ENCODE results near the gene TMEM52.
"Not testable (repeated sequence)": the region's sequence is repeated elsewhere in the genome, so short reads cannot be mapped to it uniquely, and the experiment has no call there.

Gene TMEM52

DNA sequence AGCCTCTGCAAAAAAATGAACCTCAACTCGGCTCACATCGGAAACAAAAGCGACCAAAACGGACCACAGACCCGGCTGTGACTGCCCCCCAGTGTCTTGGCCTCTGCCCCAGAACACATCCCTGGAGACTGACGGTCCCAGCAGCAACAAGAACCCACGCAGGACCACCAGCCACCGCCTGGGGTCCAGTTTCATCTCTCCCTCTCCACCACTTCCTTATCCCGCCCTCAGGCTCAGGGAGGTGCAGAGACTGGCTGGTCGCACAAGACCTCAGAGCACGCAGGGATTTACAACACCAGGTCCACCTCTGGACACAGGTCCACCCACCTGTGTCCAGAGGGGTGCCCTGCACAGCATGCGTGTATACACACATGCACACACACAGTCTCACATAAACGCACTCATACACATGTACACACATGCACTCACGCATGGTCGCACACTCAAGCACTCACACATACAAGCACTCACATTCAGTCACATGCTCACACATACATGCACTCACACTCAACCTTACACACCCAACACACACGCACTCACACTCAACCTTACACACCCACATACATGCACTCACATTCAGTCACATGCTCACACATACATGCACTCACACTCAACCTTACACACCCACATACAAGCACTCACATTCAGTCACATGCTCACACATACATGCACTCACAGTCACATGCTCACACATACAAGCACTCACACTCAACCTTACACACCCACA is 18.6 kb upstream of the TMEM52 start:
- Histone ChIP-seq H3K36me3 (ENCODE audit: insufficient read depth, low read length) (no peaks in the 10 kb centered on the region), H3K4me3 (ENCODE audit: low read length) (no peak overlapping the region), H3K4me1 (ENCODE audit: control insufficient read depth, insufficient read depth, low read length) (no peaks in the 10 kb centered on the region), H3K4me2 (ENCODE audit: low read length) (no peak overlapping the region), H3K9me3 (replicated peaks; ENCODE audit: low read length) (no peaks in the 10 kb centered on the region), H3K9ac (ENCODE audit: low read depth, low read length) (no peak overlapping the region), H3K27me3 (ENCODE audit: control insufficient read depth, insufficient read depth, low read length) (peaks cover 35% of the 10 kb centered on the region)

DNA sequence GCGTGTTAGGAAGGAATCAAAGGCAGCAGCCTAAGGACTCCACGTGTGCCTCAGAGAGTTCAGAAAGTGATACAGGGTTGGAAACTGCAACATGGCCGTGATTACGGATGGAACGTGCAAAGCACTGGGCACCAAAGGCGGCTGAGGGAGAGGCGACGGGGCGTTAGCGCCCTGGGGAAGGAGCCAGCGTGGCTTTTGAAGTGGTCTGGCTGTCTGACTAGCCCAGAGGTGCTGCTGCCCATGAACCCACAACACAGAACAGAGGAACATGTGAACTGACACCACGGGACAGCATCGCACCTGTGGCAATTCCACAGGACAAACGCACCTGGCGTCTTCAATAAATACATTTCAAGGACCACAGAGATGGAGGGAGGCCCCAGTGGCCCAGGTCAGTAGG is 18.0 kb upstream of the TMEM52 start:
- H3K4me1 ChIP-seq (ENCODE audit: control insufficient read depth, insufficient read depth, low read length): no peaks in the 10 kb centered on the region
- no peak overlapping the region for H3K4me2 ChIP-seq (ENCODE audit: low read length)

DNA sequence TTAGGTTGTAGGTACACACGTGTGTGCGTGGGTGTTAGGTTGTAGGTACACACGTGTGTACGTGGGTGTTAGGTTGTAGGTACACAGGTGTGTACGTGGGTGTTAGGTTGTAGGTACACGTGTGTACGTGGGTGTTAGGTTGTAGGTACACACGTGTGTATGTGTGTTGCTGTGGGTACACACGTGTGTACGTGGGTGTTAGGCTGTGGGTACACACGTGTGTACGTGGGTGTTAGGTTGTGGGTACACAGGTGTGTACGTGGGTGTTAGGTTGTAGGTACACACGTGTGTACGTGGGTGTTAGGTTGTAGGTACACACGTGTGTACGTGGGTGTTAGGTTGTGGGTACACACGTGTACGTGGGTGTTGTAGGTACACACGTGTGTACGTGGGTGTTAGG is 15.8 kb upstream of the TMEM52 start:
- H3K4me3 ChIP-seq (ENCODE audit: low read length); H3K9ac ChIP-seq (ENCODE audit: low read depth, low read length); H3K4me1 ChIP-seq (ENCODE audit: control insufficient read depth, insufficient read depth, low read length); H3K36me3 ChIP-seq (ENCODE audit: insufficient read depth, low read length); H3K9me3 ChIP-seq (replicated peaks; ENCODE audit: low read length); H3K4me2 ChIP-seq (ENCODE audit: low read length): not testable (repeated sequence)
- H3K27me3 ChIP-seq (ENCODE audit: control insufficient read depth, insufficient read depth, low read length): peaks cover 13% of the 10 kb centered on the region

More for the DNA sequence above, 18.0 kb upstream of the TMEM52 start:
- Histone ChIP-seq H3K9me3 (replicated peaks; ENCODE audit: low read length) (no peaks in the 10 kb centered on the region), H3K27me3 (ENCODE audit: control insufficient read depth, insufficient read depth, low read length) (peaks cover 29% of the 10 kb centered on the region), H3K9ac (ENCODE audit: low read depth, low read length) (no peak overlapping the region), H3K36me3 (ENCODE audit: insufficient read depth, low read length) (no peaks in the 10 kb centered on the region), H3K4me3 (ENCODE audit: low read length) (no peak overlapping the region)

DNA sequence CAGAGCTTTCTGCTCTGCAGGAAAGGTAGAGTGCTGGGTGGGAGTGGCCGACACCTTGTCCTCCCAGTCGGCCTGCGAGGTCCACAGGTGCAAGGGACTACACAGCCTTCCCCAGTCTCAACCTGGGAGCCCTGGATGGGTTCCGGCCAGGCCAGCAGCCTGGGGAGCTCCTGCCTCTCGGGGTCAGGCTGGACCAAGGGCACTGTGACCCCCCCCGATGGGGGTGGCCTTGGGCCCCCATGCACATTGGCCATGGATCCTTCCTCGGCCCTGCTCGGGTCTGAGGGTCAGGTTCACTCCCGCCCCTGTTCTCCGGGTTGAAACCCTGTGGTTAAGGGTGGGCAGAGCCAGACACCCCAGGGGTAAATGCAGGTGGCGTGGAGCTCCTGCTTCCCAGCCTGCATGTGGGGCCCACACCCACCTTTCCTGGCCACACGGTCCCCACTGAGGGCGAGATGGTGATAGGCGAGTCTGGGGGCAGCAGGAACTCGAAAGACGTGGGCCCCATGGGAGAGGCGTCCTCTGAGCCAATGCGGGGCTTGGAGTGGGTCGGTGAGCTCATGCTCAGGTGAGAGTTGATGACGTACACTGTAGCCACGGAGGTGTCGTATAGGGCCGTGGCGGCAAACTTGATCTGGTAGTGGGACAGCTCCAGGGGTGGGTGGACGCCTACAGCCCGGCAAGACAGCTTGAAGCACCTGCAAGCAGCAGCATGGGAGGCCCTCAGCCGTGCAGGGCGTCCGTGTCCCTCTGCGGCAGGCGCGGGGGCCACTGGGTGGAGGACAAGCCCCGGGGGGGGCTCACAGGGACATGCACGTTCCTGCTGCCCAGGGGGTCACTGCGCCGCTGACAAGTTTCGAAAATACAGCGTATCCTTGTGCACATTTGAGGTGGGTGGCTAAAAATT is 10.8 kb upstream of the TMEM52 start:
- H3K27me3 ChIP-seq (ENCODE audit: control insufficient read depth, insufficient read depth, low read length): peaks cover 31% of the 10 kb centered on the region
- H3K4me1 ChIP-seq (ENCODE audit: control insufficient read depth, insufficient read depth, low read length): no peaks in the 10 kb centered on the region
- H3K9me3 ChIP-seq (replicated peaks; ENCODE audit: low read length): no peaks in the 10 kb centered on the region
- H3K9ac ChIP-seq (ENCODE audit: low read depth, low read length): no peak overlapping the region
- H3K4me2 ChIP-seq (ENCODE audit: low read length): no peak overlapping the region
- no peaks in the 10 kb centered on the region for H3K36me3 ChIP-seq (ENCODE audit: insufficient read depth, low read length)
- no peak overlapping the region for H3K4me3 ChIP-seq (ENCODE audit: low read length)

DNA sequence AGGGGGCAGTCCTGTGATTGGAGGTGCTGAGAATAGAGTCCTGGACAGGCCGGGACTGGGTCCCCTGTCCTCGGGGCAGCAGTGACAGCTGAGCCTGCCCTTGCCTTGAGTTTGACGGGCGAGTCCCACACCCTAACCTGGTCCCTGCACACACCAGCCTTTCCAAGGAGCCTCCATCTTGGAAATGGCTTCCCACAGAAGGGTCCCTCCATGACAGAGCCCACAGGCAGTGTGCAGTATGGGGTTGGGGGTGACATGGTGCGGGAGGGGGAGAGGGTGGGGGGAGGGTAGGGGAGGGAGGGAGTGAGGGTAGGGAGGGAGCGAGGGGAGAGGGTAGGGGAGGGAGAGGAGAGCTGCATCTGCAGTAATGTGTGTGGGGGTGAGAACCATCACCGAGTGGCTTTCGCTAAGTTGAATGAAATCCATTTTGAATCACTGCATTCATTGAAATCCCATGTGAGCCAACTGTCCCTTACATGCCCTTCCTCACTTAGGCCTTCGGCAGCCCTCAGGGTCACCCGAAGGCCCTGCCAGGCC is 10.1 kb upstream of the TMEM52 start:
- no peaks in the 10 kb centered on the region for H3K9me3 ChIP-seq (replicated peaks; ENCODE audit: low read length)
- H3K4me1 ChIP-seq (ENCODE audit: control insufficient read depth, insufficient read depth, low read length): no peaks in the 10 kb centered on the region
- H3K4me2 ChIP-seq (ENCODE audit: low read length): no peak overlapping the region
- H3K4me3 ChIP-seq (ENCODE audit: low read length): no peak overlapping the region
- H3K9ac ChIP-seq (ENCODE audit: low read depth, low read length): no peak overlapping the region
- H3K36me3 ChIP-seq (ENCODE audit: insufficient read depth, low read length): no peaks in the 10 kb centered on the region
- H3K27me3 ChIP-seq (ENCODE audit: control insufficient read depth, insufficient read depth, low read length): peaks cover 31% of the 10 kb centered on the region

DNA sequence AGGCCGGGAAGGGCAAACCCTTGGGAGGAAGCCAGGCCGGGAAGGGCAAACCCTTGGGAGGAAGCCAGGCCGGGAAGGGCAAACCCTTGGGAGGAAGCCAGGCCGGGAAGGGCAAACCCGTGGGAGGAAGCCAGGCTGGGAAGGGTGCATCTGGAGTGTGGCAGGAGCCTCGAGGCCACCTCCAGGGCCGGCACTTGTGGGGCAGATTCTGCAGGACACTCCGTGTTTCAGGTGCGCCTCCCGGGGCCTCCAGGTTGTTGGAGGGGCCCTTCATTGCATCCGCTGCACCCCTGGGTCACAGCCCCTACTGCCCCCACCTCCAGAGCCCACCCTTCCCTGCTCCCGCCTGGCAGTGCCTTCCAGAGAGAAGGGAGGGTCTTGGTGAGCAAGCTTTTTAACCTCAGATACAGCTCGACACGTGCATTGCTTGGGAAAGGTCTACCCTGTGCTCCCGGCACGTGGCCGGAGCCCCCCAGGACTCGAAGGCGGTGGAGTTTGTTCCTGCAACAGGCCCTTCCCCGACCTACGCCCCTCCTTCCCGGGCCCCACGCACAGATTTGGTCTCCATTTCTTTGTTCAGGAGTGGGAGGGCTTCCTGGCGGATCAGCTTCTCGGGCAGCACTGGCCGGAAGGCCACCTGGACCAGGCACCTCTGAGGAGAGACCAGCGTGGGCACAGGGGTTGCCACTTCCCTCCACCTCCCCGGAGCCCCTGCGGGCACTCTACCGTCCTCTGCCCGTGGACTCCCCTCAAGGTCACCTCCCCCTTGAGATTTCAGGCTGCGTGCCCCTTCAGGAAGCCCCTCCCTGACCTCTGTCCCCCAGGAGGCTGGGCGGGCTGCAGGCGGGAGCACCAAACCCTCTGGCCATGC is 9.4 kb upstream of the TMEM52 start:
- Histone ChIP-seq H3K4me2 (ENCODE audit: low read length) (no peak overlapping the region), H3K9me3 (replicated peaks; ENCODE audit: low read length) (no peaks in the 10 kb centered on the region), H3K4me1 (ENCODE audit: control insufficient read depth, insufficient read depth, low read length) (no peaks in the 10 kb centered on the region), H3K36me3 (ENCODE audit: insufficient read depth, low read length) (no peaks in the 10 kb centered on the region), H3K4me3 (ENCODE audit: low read length) (no peak overlapping the region), H3K9ac (ENCODE audit: low read depth, low read length) (no peak overlapping the region), H3K27me3 (ENCODE audit: control insufficient read depth, insufficient read depth, low read length) (peaks cover 31% of the 10 kb centered on the region)

DNA sequence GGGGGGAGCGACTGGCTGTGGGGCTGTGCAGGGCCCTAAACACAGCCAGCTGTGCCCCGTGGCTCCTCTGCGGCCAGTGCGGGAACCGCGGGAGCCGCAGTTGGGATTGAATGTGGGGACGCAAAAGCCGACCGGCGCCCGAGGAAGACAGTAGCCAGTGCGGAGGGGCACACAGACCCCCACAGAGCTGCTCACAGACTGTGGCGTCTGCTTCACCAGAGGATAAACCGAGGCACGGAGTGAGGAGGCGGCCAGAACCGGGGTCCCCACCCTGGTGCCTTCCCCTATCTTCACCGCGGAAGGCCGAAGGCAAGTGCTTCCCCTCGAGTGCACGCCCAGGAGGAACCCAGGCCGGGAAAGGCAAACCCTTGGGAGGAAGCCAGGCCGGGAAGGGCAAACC is 8.7 kb upstream of the TMEM52 start:
- Histone ChIP-seq H3K4me2 (ENCODE audit: low read length) (no peak overlapping the region), H3K9me3 (replicated peaks; ENCODE audit: low read length) (no peaks in the 10 kb centered on the region), H3K27me3 (ENCODE audit: control insufficient read depth, insufficient read depth, low read length) (peaks cover 31% of the 10 kb centered on the region), H3K4me1 (ENCODE audit: control insufficient read depth, insufficient read depth, low read length) (no peaks in the 10 kb centered on the region), H3K4me3 (ENCODE audit: low read length) (no peak overlapping the region), H3K9ac (ENCODE audit: low read depth, low read length) (no peak overlapping the region), H3K36me3 (ENCODE audit: insufficient read depth, low read length) (no peaks in the 10 kb centered on the region)

DNA sequence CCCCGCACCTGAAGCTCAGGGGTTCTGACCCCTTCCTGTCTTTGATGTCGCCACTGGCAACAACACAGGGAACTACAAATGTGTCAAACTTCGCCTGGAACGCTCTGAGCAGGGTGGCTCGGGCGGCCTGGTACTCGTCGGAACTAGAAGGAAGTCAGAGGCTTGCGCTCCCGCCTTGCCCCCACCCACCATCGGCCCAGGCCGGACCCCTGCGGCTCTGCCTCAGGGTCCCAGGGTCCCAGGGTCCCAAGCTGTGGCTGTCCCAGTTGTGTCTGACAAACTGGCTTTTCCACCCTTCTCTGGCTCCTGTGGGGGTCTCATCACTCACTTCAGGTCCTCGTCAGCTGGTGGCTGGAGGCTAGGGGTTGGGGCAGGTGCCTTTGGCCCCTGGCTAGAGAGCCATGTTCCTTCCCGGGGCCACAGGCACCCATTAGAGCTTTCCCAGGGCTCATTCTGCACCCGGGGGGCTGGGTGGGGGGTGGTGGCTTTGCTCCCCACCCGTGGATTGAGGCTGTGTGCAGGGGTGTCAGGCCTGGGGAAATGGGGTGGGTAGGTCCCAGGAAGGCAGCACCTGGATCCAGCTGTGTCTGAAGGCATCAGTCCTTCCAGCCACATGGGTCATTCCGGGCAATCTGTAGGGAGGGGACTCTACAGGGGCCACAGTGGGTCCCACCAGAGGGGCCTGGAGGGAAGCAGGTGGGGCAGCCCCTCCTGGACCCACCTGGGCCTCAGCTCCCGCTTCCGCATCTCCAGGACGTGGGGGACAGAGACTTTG is 8.0 kb upstream of the TMEM52 start:
- Histone ChIP-seq H3K27me3 (ENCODE audit: control insufficient read depth, insufficient read depth, low read length) (peaks cover 31% of the 10 kb centered on the region), H3K9me3 (replicated peaks; ENCODE audit: low read length) (no peaks in the 10 kb centered on the region), H3K36me3 (ENCODE audit: insufficient read depth, low read length) (no peaks in the 10 kb centered on the region), H3K9ac (ENCODE audit: low read depth, low read length) (no peak overlapping the region), H3K4me1 (ENCODE audit: control insufficient read depth, insufficient read depth, low read length) (no peaks in the 10 kb centered on the region), H3K4me2 (ENCODE audit: low read length) (no peak overlapping the region), H3K4me3 (ENCODE audit: low read length) (no peak overlapping the region)

DNA sequence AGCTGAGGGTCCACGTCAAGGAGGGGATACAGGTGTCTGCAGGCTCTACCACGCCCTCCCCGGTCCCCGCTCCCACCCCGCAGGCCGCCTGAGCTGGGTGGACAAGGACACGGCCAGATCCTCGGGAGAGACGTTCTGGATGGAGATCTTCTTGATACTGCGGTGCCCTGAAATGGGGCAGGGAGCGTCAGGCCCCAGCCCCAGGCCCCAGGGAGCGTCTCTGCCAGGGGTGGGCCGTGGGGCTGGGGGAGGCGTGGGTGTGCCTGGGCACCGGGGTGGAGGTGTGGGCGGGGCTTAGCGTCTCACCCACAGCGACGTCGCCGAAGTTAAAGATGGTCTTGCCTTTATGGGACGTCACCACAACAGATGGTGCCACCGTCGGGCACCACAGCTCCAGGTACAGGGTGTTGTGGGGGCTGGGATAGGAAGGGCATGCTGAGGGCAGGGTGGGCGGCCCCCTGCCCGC is 7.3 kb upstream of the TMEM52 start:
- peaks cover 31% of the 10 kb centered on the region for H3K27me3 ChIP-seq (ENCODE audit: control insufficient read depth, insufficient read depth, low read length)
- H3K4me2 ChIP-seq (ENCODE audit: low read length): no peak overlapping the region
- H3K9me3 ChIP-seq (replicated peaks; ENCODE audit: low read length): no peaks in the 10 kb centered on the region
- H3K4me3 ChIP-seq (ENCODE audit: low read length): no peak overlapping the region
- no peaks in the 10 kb centered on the region for H3K36me3 ChIP-seq (ENCODE audit: insufficient read depth, low read length)
- H3K4me1 ChIP-seq (ENCODE audit: control insufficient read depth, insufficient read depth, low read length): no peaks in the 10 kb centered on the region
- H3K9ac ChIP-seq (ENCODE audit: low read depth, low read length): no peak overlapping the region

DNA sequence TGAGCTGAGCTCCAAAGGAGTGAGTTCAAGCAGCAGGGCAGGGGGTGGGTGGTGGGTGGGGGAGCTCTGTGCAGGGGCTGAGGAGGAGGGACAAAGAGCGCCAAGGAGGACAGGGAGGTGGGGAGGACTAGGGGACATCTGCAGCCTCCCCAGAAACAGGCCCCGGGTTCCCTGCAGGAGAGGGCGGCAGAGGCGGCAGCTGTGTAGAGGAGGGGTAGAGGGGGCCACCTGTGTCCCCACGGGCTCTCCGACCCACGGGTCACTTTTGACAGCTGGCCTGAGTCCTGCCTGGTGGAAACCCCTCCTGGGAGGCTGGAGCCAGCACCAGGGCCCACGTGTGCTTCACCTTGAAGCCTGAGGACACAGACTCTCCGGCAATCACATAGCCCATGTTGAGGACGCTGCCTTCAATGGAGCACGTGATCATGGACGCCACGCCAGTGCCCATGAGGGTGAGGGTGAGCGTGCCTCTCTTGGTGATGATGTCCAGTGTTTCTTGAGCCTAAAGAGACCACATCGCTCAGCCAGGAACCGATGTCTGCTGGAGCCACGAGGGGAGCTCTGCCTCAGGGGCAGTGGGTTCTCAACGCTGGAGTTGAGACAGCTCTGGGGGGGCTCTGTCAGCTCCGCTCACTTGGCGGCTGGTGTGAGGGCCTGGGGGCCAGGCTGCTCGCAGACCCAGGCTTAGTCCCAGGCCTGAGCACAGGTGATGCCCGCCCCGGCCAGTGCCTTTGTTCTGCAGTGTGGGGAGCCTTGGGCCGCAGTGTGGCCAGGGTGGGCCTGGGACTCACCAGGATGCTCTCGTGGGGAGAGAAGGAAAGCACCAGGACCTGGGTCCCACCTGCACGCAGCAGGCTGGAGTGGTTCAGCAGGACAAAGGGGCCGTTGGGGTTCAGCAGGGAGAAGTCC is 6.6 kb upstream of the TMEM52 start:
- peaks cover 31% of the 10 kb centered on the region for H3K27me3 ChIP-seq (ENCODE audit: control insufficient read depth, insufficient read depth, low read length)
- no peaks in the 10 kb centered on the region for H3K4me1 ChIP-seq (ENCODE audit: control insufficient read depth, insufficient read depth, low read length)
- H3K4me3 ChIP-seq (ENCODE audit: low read length): no peak overlapping the region
- H3K9me3 ChIP-seq (replicated peaks; ENCODE audit: low read length): no peaks in the 10 kb centered on the region
- H3K4me2 ChIP-seq (ENCODE audit: low read length): no peak overlapping the region
- no peaks in the 10 kb centered on the region for H3K36me3 ChIP-seq (ENCODE audit: insufficient read depth, low read length)
- no peak overlapping the region for H3K9ac ChIP-seq (ENCODE audit: low read depth, low read length)
